HEK293 (cell line): ENCODE measurements around the gene KREMEN2.

Experiments
- FEZF1 ChIP-seq: fragments of 450-650 bp; formaldehyde crosslinking; IDR thresholded peaks from 2 replicates; pipeline ENCODE4 v1.5.1; 2016; ENCODE audit warnings: missing biosample characterization, missing genetic modification characterization
- HOXA7 ChIP-seq: sonication (generic); formaldehyde crosslinking; IDR thresholded peaks from 2 replicates; pipeline ENCODE4 v1.8.1; 2022; ENCODE audit warnings: missing genetic modification reagents, borderline replicate concordance
- TCF7L2 ChIP-seq: IDR thresholded peaks from 2 replicates; pipeline ENCODE4 v1.6.1; 2011; ENCODE audit warnings: low read depth, mild to moderate bottlenecking, inconsistent platforms, low read length, moderate library complexity, borderline replicate concordance
- ZNF174 ChIP-seq: fragments of 450-650 bp; formaldehyde crosslinking; IDR thresholded peaks from 2 replicates; pipeline ENCODE4 v1.5.0; 2017; ENCODE audit warnings: missing biosample characterization, mild to moderate bottlenecking, missing genetic modification characterization
- ZNF175 ChIP-seq: fragments of 450-650 bp; formaldehyde crosslinking; IDR thresholded peaks from 2 replicates; pipeline ENCODE4 v1.5.1; 2016; ENCODE audit warnings: missing biosample characterization, missing genetic modification characterization
- ZNF214 ChIP-seq: fragments of 450-650 bp; formaldehyde crosslinking; IDR thresholded peaks from 2 replicates; pipeline ENCODE4 v1.5.1; 2017; ENCODE audit warnings: missing biosample characterization, mild to moderate bottlenecking, missing genetic modification characterization, borderline replicate concordance
- ZNF266 ChIP-seq: fragments of 450-650 bp; formaldehyde crosslinking; IDR thresholded peaks from 2 replicates; pipeline ENCODE4 v1.5.1; 2016; ENCODE audit warnings: missing biosample characterization, missing genetic modification characterization, low read depth
- ZNF423 ChIP-seq: fragments of 450-650 bp; formaldehyde crosslinking; IDR thresholded peaks from 2 replicates; pipeline ENCODE4 v1.5.1; 2016; ENCODE audit warnings: missing biosample characterization, missing genetic modification characterization
- ZNF510 ChIP-seq: fragments of 450-650 bp; formaldehyde crosslinking; IDR thresholded peaks from 2 replicates; pipeline ENCODE4 v1.5.1; 2018; ENCODE audit warnings: mild to moderate bottlenecking, missing genetic modification characterization, missing biosample characterization; ENCODE audit not compliant: insufficient replicate concordance
- ZNF548 ChIP-seq: fragments of 450-650 bp; formaldehyde crosslinking; IDR thresholded peaks from 2 replicates; pipeline ENCODE4 v1.5.1; 2016; ENCODE audit warnings: missing biosample characterization, missing genetic modification characterization
- ZNF670 ChIP-seq: fragments of 450-650 bp; formaldehyde crosslinking; IDR thresholded peaks from 2 replicates; pipeline ENCODE4 v1.5.1; 2016; ENCODE audit warnings: missing biosample characterization, missing genetic modification characterization, low read depth
- ZNF701 ChIP-seq: fragments of 450-650 bp; formaldehyde crosslinking; IDR thresholded peaks from 2 replicates; pipeline ENCODE4 v1.5.1; 2016; ENCODE audit warnings: missing biosample characterization, missing genetic modification characterization
- ZNF776 ChIP-seq: fragments of 450-650 bp; formaldehyde crosslinking; IDR thresholded peaks from 2 replicates; pipeline ENCODE4 v1.5.0; 2017; ENCODE audit warnings: missing biosample characterization, missing genetic modification characterization, borderline replicate concordance
- TF ChIP-seq, protein P1 (sequence below): fragments of 450-650 bp; formaldehyde crosslinking; IDR thresholded peaks from 2 replicates; pipeline ENCODE4 v1.5.1; 2017; ENCODE audit warnings: missing biosample characterization, missing genetic modification characterization
- TF ChIP-seq, protein P2 (sequence below): fragments of 450-650 bp; formaldehyde crosslinking; IDR thresholded peaks from 2 replicates; pipeline ENCODE4 v1.5.1; 2016; ENCODE audit warnings: missing biosample characterization, missing genetic modification characterization
- TF ChIP-seq, protein P3 (sequence below): fragments of 450-650 bp; formaldehyde crosslinking; IDR thresholded peaks from 2 replicates; pipeline ENCODE4 v1.5.1; 2016; ENCODE audit warnings: missing biosample characterization, missing genetic modification characterization
- TF ChIP-seq, protein P4 (sequence below): fragments of 450-650 bp; formaldehyde crosslinking; IDR thresholded peaks from 2 replicates; pipeline ENCODE4 v1.5.1; 2016; ENCODE audit warnings: missing biosample characterization, missing genetic modification characterization, borderline replicate concordance
- TF ChIP-seq, protein P5 (sequence below): fragments of 450-650 bp; formaldehyde crosslinking; IDR thresholded peaks from 2 replicates; pipeline ENCODE4 v1.5.1; 2016; ENCODE audit warnings: missing biosample characterization, missing genetic modification characterization
- TF ChIP-seq, protein P6 (sequence below): IDR thresholded peaks from 2 replicates; pipeline ENCODE4 v1.6.1; 2011; ENCODE audit warnings: mild to moderate bottlenecking, low read depth, low read length, borderline replicate concordance
- TF ChIP-seq, protein P7 (sequence below): fragments of 450-650 bp; IDR thresholded peaks from 2 replicates; pipeline ENCODE4 v1.5.1; 2018; ENCODE audit warnings: missing biosample characterization, missing genetic modification characterization
- TF ChIP-seq, protein P8 (sequence below): fragments of 450-650 bp; formaldehyde crosslinking; IDR thresholded peaks from 2 replicates; pipeline ENCODE4 v1.5.1; 2016; ENCODE audit warnings: missing biosample characterization, missing genetic modification characterization

The KREMEN2 gene

DNA sequence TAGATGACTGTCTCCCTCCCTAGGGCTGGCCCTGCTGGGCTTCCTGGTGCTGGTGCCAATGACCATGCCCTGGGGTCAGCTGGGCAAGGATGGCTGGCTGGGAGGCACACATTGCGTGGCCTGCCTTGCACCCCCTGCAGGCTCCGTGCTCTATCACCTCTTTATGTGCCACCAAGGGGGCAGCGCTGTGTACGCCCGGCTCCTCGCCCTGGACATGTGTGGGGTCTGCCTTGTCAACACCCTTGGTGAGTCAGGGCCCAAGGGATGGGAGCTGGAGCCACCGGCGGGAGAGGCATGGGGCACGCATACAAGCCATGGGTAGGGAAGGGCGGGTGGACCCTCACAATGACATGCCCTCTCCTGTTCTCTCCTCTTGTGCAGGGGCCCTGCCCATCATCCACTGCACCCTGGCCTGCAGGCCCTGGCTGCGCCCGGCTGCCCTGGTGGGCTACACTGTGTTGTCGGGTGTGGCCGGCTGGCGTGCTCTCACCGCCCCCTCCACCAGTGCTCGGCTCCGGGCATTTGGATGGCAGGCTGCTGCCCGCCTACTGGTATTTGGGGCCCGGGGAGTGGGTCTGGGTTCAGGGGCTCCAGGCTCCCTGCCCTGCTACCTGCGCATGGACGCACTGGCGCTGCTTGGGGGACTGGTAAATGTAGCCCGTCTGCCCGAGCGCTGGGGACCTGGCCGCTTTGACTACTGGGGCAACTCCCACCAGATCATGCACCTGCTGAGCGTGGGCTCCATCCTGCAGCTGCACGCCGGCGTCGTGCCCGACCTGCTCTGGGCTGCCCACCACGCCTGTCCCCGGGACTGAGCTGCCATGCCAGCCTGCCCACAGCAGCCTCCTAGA is 7.3 kb downstream of the KREMEN2 start (continued):
- TF ChIP-seq, protein P1, sequence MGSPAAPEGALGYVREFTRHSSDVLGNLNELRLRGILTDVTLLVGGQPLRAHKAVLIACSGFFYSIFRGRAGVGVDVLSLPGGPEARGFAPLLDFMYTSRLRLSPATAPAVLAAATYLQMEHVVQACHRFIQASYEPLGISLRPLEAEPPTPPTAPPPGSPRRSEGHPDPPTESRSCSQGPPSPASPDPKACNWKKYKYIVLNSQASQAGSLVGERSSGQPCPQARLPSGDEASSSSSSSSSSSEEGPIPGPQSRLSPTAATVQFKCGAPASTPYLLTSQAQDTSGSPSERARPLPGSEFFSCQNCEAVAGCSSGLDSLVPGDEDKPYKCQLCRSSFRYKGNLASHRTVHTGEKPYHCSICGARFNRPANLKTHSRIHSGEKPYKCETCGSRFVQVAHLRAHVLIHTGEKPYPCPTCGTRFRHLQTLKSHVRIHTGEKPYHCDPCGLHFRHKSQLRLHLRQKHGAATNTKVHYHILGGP (tag by site-specific recombination), result no peak
- TF ChIP-seq, protein P2, sequence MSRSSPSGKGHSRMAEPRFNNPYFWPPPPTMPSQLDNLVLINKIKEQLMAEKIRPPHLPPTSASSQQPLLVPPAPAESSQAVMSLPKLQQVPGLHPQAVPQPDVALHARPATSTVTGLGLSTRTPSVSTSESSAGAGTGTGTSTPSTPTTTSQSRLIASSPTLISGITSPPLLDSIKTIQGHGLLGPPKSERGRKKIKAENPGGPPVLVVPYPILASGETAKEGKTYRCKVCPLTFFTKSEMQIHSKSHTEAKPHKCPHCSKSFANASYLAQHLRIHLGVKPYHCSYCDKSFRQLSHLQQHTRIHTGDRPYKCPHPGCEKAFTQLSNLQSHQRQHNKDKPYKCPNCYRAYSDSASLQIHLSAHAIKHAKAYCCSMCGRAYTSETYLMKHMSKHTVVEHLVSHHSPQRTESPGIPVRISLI (tag by site-specific recombination), result no peak
- TF ChIP-seq, protein P3, sequence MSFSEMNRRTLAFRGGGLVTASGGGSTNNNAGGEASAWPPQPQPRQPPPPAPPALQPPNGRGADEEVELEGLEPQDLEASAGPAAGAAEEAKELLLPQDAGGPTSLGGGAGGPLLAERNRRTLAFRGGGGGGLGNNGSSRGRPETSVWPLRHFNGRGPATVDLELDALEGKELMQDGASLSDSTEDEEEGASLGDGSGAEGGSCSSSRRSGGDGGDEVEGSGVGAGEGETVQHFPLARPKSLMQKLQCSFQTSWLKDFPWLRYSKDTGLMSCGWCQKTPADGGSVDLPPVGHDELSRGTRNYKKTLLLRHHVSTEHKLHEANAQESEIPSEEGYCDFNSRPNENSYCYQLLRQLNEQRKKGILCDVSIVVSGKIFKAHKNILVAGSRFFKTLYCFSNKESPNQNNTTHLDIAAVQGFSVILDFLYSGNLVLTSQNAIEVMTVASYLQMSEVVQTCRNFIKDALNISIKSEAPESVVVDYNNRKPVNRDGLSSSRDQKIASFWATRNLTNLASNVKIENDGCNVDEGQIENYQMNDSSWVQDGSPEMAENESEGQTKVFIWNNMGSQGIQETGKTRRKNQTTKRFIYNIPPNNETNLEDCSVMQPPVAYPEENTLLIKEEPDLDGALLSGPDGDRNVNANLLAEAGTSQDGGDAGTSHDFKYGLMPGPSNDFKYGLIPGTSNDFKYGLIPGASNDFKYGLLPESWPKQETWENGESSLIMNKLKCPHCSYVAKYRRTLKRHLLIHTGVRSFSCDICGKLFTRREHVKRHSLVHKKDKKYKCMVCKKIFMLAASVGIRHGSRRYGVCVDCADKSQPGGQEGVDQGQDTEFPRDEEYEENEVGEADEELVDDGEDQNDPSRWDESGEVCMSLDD, result no peak
- TF ChIP-seq, protein P4, sequence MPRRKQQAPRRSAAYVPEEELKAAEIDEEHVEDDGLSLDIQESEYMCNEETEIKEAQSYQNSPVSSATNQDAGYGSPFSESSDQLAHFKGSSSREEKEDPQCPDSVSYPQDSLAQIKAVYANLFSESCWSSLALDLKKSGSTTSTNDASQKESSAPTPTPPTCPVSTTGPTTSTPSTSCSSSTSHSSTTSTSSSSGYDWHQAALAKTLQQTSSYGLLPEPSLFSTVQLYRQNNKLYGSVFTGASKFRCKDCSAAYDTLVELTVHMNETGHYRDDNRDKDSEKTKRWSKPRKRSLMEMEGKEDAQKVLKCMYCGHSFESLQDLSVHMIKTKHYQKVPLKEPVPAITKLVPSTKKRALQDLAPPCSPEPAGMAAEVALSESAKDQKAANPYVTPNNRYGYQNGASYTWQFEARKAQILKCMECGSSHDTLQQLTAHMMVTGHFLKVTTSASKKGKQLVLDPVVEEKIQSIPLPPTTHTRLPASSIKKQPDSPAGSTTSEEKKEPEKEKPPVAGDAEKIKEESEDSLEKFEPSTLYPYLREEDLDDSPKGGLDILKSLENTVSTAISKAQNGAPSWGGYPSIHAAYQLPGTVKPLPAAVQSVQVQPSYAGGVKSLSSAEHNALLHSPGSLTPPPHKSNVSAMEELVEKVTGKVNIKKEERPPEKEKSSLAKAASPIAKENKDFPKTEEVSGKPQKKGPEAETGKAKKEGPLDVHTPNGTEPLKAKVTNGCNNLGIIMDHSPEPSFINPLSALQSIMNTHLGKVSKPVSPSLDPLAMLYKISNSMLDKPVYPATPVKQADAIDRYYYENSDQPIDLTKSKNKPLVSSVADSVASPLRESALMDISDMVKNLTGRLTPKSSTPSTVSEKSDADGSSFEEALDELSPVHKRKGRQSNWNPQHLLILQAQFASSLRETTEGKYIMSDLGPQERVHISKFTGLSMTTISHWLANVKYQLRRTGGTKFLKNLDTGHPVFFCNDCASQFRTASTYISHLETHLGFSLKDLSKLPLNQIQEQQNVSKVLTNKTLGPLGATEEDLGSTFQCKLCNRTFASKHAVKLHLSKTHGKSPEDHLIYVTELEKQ, result no peak
- TF ChIP-seq TCF7L2, result no peak
- TF ChIP-seq, protein P5, sequence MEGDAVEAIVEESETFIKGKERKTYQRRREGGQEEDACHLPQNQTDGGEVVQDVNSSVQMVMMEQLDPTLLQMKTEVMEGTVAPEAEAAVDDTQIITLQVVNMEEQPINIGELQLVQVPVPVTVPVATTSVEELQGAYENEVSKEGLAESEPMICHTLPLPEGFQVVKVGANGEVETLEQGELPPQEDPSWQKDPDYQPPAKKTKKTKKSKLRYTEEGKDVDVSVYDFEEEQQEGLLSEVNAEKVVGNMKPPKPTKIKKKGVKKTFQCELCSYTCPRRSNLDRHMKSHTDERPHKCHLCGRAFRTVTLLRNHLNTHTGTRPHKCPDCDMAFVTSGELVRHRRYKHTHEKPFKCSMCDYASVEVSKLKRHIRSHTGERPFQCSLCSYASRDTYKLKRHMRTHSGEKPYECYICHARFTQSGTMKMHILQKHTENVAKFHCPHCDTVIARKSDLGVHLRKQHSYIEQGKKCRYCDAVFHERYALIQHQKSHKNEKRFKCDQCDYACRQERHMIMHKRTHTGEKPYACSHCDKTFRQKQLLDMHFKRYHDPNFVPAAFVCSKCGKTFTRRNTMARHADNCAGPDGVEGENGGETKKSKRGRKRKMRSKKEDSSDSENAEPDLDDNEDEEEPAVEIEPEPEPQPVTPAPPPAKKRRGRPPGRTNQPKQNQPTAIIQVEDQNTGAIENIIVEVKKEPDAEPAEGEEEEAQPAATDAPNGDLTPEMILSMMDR (tag by site-specific recombination), result peak; percentile 51
- no peak for TF ChIP-seq HOXA7
- no peak for TF ChIP-seq ZNF214 (tag by site-specific recombination)
- no peak for TF ChIP-seq ZNF510 (tag by site-specific recombination)
- TF ChIP-seq ZNF174 (tag by site-specific recombination), result no peak
- TF ChIP-seq ZNF423, result no peak
- TF ChIP-seq, protein P6, sequence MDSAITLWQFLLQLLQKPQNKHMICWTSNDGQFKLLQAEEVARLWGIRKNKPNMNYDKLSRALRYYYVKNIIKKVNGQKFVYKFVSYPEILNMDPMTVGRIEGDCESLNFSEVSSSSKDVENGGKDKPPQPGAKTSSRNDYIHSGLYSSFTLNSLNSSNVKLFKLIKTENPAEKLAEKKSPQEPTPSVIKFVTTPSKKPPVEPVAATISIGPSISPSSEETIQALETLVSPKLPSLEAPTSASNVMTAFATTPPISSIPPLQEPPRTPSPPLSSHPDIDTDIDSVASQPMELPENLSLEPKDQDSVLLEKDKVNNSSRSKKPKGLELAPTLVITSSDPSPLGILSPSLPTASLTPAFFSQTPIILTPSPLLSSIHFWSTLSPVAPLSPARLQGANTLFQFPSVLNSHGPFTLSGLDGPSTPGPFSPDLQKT, result no peak
- TF ChIP-seq ZNF776 (tag by site-specific recombination), result no peak
- TF ChIP-seq, protein P7, sequence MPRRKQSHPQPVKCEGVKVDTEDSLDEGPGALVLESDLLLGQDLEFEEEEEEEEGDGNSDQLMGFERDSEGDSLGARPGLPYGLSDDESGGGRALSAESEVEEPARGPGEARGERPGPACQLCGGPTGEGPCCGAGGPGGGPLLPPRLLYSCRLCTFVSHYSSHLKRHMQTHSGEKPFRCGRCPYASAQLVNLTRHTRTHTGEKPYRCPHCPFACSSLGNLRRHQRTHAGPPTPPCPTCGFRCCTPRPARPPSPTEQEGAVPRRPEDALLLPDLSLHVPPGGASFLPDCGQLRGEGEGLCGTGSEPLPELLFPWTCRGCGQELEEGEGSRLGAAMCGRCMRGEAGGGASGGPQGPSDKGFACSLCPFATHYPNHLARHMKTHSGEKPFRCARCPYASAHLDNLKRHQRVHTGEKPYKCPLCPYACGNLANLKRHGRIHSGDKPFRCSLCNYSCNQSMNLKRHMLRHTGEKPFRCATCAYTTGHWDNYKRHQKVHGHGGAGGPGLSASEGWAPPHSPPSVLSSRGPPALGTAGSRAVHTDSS (tag by site-specific recombination), result no peak
- TF ChIP-seq FEZF1 (tag by site-specific recombination), result no peak
- TF ChIP-seq, protein P8, sequence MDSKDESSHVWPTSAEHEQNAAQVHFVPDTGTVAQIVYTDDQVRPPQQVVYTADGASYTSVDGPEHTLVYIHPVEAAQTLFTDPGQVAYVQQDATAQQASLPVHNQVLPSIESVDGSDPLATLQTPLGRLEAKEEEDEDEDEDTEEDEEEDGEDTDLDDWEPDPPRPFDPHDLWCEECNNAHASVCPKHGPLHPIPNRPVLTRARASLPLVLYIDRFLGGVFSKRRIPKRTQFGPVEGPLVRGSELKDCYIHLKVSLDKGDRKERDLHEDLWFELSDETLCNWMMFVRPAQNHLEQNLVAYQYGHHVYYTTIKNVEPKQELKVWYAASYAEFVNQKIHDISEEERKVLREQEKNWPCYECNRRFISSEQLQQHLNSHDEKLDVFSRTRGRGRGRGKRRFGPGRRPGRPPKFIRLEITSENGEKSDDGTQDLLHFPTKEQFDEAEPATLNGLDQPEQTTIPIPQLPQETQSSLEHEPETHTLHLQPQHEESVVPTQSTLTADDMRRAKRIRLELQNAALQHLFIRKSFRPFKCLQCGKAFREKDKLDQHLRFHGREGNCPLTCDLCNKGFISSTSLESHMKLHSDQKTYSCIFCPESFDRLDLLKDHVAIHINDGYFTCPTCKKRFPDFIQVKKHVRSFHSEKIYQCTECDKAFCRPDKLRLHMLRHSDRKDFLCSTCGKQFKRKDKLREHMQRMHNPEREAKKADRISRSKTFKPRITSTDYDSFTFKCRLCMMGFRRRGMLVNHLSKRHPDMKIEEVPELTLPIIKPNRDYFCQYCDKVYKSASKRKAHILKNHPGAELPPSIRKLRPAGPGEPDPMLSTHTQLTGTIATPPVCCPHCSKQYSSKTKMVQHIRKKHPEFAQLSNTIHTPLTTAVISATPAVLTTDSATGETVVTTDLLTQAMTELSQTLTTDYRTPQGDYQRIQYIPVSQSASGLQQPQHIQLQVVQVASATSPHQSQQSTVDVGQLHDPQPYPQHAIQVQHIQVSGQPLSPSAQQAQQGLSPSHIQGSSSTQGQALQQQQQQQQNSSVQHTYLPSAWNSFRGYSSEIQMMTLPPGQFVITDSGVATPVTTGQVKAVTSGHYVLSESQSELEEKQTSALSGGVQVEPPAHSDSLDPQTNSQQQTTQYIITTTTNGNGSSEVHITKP (tag by site-specific recombination), result no peak
- TF ChIP-seq ZNF266 (tag by site-specific recombination), result no peak
- no peak for TF ChIP-seq ZNF548 (tag by site-specific recombination)
- TF ChIP-seq ZNF701, result no peak
- no peak for TF ChIP-seq ZNF175
- TF ChIP-seq ZNF670 (tag by site-specific recombination), result no peak
